Activated CD4-positive, CD25-positive, alpha-beta regulatory T cell (primary cell): ENCODE data around the gene CEBPB.
"Not testable (repeated sequence)": the region's sequence is repeated elsewhere in the genome, so short reads cannot be mapped to it uniquely, and the experiment has no call there.

Experiments
- DNase-seq, 4 experiments: peaks; one replicate each; lab custom pipeline; 2025; lab: John Stamatoyannopoulos, UW

The CEBPB gene

DNA sequence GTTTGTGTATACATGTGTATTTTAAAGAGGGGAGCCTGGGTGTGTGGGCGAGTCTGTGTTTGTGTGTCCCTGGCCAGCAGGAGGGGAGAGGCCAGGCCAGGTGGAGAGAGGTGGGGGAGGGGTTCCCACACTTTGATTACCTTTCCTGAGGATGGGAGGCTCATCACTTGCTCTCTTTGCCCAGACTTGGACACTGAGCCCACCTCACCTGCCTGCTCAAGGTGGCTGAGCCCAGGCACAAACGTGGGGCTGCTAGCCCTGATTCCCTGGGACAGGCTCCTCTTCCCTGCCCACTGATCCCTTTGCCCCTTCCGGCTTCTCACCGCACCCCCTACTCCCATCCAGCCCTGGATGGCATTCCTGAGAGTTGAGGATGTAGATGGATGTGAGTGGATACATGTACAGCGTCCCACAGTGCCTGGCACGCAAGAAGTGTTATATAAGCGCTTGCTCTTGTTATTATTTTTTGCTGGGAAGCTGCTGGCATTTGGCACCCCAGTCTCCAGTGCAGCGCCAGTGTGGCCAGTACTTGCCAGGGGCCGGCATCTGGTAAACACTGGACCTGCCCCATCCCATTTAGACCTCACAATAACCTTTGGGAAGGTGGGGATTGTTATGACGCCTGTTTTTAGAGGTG is 2.7 kb downstream of the CEBPB start:
- DNase-seq, result no peak

DNA sequence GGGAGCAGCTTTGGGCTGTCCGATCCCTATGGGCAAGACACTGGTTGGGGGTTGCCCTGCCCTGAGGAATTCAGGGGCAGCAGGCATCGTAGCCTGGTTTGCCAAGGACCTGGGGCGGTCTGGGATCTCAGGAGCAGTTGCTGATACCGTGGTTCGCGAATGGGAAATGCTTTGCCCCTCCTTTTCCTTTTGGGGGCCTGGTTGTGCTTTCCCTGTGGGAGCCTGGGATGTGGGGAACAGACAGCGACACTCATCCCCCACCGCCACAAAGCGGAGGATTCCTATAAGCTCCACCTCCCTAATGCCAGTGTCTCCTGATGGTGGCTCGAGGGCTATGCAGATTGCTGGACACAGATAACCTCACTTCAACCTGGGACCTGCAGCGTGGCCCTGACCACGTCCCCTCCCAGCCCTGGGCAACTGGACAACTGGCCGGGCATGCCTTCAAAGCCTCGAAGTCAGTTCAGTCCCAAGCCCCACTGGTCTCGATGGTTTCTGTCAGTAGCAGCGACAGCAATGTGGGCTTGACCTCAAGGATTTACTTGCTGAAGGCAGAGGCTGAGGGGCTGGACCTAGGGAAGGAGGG is 3.3 kb downstream of the CEBPB start:
- no peak for DNase-seq

DNA sequence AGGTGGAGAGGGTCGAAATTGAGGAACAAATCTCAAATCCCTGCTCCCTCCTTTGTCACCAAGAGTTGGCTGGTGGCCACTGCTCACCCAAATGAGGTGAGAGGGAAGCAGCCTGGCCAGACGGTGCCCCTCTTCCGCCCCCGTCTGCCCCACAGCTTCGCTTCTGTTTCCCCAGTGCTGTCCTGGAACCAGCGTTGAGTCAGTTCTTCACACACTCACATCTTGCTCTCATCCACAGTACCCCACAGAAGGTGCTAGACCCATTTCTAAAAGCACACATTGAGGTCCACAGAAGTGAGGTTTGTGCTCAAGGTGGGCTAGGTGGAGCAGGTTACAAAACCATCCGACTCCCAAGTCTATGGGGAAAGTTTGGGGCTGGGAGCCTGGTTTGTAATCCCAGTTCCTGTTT is 3.8 kb downstream of the CEBPB start:
- no peak for DNase-seq

DNA sequence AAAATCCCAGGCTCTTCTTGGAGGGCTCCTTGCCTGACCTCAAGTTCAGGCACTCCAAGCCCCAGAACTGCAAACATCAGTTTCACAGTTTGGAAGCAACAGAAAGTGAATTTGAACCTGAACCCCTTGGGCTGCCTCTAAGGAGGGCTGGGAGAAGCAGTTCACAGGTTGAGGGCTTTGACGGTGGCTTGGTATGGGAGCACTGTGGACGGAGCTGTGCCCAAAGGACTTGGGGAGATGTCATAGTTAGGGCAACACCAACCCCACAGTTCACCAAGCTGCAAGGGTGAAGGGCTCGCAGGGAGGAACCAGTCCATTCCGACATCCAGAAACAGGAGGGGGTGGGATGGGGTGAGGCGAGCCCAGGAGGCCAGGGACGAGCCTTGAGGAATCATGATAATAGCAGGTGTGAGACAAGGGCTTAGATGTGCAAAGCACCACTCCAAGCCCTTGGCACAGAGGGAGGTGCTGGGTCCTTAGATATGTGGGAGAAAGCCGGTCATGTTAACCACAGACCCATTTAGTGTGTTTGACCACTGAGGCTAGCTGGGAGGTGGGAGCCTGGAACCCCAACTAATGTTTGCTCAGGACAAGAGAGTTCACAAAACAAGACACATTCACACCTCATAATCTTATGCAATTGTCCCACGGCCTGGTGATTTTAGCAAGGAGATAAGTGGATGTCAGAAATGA is 4.3 kb downstream of the CEBPB start:
- no peak for DNase-seq

DNA sequence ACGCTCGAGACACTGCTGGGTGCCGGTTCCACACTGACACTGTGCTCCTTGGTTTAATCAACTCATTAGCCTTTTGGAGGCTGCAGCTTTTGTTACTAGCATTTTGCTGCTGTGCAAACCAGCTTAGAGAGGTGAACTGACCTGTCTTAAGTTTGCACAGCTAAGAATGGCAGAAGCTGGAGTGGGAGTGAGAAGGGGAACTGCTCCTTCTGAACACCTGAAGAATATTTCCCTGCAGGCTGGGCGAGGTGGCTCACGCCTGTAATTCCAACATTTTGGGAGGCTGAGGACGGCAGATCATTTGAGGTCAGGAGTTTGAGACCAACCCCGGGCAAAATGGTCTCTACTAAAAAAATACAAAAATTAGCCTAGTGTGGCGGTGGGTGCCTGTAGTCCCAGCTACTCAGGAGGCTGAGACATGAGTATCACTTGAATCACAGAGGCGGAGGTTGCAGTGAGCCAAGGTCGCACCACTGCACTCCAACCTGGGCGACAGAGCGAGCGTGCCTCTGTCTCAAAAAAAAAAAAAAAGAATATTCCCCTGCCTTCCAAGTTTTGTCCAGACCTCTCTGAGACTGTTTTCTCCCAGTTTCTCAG is 5.0 kb downstream of the CEBPB start:
- no peak for DNase-seq

DNA sequence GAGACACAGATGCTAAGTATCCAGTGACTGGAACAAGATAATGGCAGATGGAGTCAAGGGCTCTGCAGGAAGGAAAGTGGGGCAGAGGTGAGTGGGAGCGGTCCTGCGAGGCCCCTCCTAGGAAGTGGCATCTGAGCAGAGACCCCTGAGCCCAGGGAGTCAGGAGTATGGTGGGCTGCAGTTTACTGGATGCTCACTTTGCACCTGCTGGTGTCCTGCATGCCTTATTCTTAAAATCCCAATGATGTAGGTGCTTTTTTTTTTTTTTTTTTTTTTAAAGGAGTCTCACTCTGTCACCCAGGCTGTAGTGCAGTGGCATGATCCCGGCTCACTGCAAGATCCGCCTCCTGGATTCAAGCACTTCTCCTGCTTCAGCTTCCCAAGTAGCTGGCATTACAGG is 5.6 kb downstream of the CEBPB start:
- no peak for DNase-seq

DNA sequence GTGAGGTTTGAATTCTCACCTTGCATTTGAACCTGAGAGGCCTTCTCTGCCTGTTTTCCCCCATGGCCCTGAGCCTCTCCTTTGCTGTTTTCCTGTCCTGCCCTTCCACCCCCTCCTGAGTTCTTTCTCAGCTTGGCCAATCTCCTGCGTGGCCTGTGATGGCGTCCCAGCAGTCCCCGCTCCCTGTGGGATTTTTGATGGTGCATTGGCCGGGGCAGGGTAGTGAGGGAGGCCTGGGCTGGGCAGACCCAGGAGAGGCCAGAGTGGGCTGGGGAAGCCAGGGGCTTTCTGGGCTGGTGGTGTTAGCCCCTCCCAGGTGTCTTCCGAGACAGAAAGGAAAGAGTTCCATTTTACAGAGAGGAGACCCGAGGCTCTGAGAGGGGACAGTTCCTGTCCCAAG is 6.3 kb downstream of the CEBPB start:
- no peak for DNase-seq

DNA sequence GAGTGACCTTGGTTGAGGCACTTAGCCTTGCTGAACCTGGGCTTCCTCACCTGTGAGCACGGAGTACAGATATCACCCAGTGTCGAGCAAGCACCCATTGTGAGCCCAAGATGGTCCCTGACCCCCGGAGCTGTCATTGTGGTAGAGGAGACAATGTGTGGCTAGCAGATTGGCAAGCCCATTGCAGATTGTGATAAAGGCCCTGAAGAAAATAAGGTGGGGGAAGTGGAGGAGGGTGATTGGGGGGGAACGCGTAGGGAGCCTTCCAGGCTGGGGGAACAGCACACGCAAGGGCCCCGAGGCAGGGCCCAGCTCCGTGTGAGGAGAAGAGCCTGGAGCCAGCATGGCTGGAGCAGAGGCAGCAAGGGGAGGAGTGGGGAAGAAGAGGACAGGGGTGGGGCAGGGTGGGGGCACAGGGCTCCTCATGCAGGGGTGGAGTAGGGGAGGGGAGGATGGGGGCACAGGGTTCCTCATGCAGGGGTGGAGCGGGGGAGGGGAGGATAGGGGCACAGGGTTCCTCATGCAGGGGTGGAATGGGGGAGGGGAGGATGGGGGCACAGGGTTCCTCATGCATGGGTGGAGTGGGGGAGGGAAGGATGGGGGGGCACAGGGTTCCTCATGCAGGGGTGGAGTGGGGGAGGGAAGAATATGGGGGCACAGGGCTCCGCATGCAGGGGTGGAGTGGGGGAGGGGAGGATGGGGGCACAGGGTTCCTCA is 7.0 kb downstream of the CEBPB start:
- DNase-seq, result no peak

DNA sequence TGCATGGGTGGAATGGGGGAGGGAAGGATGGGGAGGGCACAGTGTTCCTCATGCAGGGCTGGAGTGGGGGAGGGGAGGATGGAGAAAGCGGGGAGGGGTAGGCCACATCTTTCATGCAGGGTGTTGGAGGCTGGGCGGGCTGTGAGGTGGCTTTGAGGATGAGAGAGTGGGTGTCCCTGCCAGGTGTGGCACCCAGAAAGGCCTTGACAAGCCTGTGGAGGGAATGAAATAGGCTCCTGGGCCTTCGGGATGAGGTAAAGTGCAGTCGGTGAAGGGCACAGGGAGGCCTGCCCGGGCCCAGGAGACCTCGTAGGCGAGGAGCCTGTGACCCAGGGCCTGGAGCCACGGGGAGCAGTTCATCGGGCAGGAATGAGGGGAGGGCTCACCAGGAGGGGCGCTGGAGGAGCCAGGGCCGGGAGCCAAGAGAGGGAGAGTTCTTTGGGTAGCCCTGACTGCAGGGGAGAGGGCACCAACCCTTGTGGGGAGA is 7.6 kb downstream of the CEBPB start:
- no peak for DNase-seq

DNA sequence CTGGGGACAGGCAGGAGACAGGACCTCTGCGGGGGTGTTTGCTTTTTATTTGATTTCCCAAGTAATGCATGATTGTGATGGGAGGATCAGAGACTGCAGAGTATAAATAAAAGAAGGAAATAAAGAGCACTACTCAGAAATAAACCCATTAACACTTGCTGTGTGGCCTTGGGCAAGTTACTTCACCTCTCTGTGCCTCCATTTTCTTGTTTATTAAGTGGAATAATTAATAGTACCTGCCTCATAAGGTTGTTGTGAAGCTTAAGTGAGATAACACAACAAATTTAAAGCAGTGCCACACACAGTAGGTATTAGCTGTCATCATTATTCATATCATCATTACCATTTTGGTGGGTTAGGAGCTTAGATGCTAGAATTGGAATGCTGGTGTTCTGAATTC is 8.1 kb downstream of the CEBPB start:
- no peak for DNase-seq

DNA sequence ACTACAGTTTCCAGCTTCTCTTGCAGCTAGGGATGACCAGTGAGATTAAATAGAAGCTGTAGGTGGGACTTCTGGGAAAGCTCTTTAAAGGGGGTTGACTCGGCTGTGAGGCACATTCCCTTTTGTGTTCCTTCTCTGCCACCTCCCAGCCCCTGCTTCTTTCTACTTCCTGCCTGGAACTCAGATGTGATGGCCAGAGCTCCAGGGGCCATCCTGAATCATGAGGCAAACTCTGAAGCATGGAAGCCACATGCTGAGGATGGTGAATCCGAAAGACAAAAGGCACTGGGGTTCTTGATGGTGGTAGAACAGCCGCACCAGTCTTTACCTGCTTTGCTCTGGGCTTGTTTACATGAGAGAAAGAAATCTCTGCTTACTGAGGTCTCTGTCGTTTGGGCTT is 9.1 kb downstream of the CEBPB start:
- DNase-seq, result no peak

DNA sequence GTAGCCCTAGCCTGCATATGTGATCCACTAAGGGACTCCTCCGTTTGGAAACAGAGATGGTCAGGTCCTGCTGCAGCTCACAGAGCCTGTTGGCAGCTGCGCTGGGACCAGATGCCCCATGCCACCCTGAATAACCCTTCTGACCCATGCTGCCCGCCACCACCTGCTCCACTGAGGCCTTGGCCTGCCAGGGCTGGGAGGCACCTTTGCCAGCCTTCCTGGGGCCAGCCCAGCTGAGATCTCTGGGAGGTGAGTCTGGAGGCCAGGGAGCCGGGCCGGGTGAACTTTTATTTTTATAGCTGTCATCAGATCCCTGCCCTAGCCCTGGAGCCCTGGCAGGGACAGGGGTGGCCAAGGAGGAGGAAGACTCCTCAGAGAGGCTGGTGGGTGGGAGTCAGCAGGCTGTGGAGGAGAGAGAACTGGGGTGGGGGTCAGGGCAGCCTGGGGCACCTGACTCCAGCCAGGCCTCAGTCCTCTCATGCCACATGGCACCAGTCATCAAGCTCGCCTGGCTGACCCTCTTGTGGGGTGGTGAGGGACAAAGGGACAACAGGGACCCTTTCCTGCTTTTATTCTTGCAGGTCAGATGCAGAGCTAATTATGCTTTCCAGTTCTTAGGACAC is 10.0 kb downstream of the CEBPB start:
- no peak for DNase-seq

DNA sequence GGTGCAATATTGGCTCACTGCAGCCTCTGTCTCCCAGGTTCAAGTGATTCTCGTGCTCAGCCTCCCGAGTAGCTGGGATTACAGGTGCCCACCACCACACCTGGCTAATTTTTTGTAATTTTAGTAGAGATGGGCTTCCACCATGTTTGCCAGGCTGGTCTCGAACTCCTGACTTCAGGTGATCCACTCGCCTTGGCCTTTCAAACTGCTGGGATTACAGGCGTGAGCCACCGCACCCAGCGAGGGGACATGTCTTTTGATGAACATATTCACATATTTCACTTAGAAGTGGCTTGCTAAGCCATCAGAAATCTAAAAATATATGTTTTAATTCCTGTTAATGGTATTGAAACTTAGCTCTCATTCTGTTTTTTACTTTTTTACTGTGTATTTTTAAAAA is 11.1 kb downstream of the CEBPB start:
- DNase-seq, result not testable (repeated sequence)

DNA sequence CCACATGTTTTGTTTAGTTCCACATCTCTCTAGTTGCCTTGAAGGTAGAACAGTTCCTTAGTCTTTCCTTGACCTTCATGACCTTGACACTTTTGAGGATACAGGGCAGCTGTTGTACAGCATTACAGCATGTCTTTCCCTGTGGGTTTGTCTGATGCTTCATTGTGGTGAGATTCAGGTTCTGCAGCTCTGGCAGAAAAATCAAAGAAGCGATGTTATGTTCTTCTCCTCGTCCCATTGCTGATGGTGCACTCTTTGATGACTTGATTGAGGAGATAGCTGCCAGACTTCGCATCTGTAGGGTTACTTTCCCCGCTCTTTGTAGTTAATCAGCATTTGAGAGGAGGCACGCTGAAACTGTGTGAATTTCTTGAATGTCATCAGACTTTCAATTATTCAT is 12.0 kb downstream of the CEBPB start:
- no peak for DNase-seq

DNA sequence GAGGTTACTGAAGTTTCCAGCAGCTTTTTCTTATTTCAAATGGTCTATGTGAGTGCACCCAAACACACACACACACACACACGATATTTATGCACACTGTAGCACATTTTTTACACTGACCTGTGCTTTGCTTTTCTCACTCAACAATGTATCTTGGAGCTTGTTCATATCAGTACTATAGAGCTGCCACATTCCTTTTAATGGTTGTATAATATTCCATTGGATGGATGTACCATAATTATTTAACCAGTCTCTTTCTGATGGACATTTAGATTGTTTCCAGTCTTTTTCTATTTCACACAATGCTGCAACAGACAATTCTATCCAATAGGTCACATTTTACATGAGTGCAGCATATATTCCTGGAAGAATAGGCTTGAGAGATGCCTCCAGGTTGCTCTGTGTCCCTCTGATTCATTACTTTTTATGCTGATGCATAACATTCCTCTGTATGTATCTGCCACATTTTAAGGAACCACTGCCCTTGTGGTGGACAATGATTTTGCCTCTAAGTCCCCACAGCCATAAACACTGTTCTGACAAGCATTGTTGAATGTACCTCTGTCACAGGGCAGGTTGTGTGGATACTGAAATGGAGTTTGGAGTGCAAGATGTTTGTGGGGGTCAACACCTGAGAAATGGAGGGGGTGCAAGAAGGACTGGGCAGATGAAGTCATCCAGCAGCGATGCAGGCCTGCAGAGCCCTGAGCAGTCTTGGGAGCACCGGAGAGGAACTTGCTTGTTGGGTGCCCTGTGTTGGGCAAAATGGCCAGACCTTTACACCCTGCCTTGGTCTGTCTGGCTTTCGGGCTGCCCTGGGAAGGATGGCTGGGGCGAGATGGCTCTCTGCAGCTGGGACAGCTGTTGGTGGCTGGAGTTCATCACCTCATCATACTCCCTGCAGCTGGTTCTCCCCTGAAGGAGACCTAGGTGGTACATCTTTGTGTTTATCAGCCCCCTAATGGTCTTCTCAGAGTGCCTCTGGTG is 13.6 kb downstream of the CEBPB start:
- no peak for DNase-seq

DNA sequence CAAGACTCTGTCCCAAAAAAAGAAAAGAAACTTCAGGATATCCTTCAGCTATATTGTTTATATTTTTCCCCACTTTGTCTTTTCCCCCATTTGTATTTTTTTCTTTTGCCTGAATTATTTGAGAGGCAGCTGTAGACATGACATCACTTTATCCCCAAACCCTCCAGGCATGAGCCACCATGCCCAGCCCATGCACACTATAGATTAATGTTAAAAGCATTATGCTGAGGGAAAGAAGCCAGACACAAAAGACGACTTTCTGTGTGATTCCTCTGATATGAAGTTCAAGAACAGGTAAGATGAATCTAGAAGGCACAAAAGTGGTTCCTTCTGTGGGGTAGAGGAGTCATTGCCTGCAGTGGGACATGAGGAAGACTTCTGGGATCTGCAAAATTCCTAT is 16.4 kb downstream of the CEBPB start:
- no peak for DNase-seq

DNA sequence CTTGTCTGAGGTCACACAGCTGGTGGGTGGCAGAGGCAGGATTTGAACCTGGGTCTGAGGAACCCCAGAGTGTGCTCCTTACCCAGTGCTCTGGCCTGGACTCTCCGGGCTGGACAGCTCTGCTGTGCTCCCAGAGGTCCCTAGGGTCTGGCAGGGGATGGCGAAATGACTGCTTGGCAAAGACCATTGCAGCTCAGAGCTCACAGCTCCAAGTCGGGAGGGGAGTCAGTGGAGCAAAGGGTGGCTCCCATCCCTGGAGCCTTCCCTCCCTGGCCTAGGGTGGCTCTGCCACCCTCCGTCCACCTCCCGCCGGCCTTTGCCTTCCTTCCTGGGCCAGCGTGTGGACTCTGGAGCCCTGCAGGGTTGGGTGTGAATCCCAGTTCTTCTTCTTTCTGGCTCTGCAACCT is 17.5 kb downstream of the CEBPB start:
- no peak for DNase-seq

DNA sequence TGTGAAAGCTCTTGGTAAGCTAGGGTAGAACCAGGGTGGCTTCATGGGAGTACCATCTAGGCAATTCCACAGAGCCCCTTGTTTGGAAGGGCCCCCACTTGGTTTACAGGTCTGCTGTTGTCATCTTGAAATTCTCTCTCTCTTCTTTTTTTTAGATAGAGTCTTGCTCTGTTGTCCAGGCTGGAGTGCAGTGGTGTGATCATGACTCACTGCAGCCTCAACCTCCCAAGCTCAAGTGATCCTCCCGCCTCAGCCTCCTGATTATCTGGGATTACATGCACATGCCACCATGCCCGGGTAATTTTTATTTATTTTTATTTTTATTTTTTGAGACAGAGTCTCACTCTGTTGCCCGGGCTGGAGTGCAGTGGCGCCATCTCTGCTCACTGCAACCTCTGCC is 18.2 kb downstream of the CEBPB start:
- DNase-seq, result not testable (repeated sequence)

DNA sequence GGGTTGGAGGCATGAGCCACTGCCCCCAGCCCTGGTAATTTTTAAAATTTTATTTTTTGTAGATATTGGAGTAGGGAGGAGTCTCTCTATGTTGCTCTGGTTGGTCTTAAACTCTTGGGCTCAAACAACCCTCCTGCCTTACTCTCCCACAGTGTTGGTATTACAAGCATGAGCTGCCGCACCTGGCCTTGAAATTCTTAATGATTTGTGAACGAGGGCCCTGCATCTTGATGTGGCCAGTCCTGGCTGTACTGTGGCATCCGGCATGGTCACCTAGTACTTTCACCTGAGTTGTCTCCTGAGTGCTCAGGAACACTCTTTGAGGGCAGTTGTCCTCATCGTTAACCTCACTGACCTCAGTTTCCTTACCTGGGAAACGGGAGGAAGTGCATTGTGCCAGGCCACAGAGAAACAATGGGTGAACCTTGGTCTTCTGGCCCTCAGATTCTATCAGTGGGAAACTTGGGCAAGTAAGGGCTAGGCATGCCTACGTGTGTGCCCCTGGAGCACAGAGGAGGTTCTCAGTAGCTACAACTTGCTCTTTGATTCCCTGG is 19.5 kb downstream of the CEBPB start:
- DNase-seq, result no peak

DNA sequence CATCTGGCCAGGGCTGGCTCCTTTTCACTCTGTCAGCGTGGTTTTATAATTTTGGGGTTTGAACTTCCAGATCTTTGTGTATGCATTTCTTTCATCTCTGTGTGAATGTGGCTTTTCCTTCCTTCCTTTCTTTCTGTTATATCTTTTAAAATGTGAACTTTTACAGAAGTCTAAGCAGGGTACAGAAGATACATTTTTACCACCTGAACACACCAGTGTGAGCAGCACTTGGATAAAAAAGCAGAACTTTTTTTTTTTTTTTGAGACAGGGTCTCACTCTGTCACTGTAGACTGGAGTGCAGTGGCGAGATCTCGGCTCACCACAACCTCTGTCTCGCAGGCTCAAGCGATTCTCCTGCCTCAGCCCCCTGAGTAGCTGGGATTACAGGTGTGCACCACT is 20.5 kb downstream of the CEBPB start:
- no peak for DNase-seq
